Lower leg skin (tissue), 3 donors: ENCODE measurements around the gene ENTR1.

ENCODE experiments used
- POLR2A ChIP-seq, 2 donors: fragments of 450-650 bp; IDR thresholded peaks; one replicate each; pipeline ENCODE4 v1.6.1; 2016 to 2017; ENCODE audit warnings: antibody characterized with exemption in 2 of 2, mild to moderate bottlenecking in 1 of 2, moderate library complexity in 1 of 2
- TF ChIP-seq, protein P1 (sequence below), 3 donors: fragments of 450-650 bp; IDR thresholded peaks; one replicate each; pipeline ENCODE4 v1.5.1; 2016; ENCODE audit warnings: antibody characterized with exemption in 3 of 3, mild to moderate bottlenecking in 3 of 3, moderate library complexity in 2 of 3

DNA sequence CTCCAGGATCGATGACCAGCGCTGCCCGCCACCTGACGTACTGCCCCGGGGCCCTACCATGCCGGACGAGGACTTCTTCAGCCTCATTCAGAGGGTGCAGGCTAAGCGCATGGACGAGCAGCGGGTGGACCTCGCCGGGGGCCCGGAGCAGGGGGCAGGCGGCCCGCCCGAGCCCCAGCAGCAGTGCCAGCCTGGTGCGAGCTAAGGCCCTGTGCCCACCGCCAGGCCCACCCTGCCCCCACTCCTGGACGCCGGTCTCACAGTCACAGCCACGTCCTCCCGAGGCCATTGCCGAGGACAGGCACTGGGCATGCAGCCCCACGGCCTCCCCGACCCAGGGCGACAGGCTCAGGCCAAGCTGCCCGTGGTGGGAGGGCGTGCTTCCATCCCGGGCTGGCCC lies 52.4 kb downstream of the ENTR1 start:
- TF ChIP-seq, protein P1, sequence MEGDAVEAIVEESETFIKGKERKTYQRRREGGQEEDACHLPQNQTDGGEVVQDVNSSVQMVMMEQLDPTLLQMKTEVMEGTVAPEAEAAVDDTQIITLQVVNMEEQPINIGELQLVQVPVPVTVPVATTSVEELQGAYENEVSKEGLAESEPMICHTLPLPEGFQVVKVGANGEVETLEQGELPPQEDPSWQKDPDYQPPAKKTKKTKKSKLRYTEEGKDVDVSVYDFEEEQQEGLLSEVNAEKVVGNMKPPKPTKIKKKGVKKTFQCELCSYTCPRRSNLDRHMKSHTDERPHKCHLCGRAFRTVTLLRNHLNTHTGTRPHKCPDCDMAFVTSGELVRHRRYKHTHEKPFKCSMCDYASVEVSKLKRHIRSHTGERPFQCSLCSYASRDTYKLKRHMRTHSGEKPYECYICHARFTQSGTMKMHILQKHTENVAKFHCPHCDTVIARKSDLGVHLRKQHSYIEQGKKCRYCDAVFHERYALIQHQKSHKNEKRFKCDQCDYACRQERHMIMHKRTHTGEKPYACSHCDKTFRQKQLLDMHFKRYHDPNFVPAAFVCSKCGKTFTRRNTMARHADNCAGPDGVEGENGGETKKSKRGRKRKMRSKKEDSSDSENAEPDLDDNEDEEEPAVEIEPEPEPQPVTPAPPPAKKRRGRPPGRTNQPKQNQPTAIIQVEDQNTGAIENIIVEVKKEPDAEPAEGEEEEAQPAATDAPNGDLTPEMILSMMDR (IDR thresholded peaks at IDR 0.05): no peak
- no peak for TF ChIP-seq POLR2A (IDR thresholded peaks at IDR 0.05)
